ENCODE results near the gene EVI5L.

The EVI5L gene

DNA sequence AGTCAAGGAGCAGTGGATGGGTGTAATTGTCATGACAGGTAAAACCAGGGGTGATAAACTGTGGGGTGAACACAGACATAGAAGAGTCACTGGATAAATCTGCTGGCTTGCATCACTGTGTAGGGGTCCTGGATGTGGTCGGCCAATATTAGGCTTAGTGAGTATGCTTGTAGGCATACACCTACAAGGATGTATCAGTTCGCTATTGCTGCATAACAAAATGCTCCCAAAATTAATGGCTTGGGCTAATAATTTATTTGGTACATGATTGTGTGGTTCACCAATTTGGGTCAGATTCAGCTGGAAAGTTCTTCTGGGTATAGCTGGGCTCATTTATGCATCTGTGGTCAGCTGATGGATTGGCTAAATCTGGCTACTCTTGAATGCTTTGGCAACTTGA lies 11.2 kb upstream of the EVI5L start:
- DNase-seq (ENCODE audit: extremely low read depth, low read depth), result no peak
- TF ChIP-seq, protein P1, sequence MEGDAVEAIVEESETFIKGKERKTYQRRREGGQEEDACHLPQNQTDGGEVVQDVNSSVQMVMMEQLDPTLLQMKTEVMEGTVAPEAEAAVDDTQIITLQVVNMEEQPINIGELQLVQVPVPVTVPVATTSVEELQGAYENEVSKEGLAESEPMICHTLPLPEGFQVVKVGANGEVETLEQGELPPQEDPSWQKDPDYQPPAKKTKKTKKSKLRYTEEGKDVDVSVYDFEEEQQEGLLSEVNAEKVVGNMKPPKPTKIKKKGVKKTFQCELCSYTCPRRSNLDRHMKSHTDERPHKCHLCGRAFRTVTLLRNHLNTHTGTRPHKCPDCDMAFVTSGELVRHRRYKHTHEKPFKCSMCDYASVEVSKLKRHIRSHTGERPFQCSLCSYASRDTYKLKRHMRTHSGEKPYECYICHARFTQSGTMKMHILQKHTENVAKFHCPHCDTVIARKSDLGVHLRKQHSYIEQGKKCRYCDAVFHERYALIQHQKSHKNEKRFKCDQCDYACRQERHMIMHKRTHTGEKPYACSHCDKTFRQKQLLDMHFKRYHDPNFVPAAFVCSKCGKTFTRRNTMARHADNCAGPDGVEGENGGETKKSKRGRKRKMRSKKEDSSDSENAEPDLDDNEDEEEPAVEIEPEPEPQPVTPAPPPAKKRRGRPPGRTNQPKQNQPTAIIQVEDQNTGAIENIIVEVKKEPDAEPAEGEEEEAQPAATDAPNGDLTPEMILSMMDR (IDR thresholded peaks at IDR 0.05; ENCODE audit: low read depth, low read length), result no peak

DNA sequence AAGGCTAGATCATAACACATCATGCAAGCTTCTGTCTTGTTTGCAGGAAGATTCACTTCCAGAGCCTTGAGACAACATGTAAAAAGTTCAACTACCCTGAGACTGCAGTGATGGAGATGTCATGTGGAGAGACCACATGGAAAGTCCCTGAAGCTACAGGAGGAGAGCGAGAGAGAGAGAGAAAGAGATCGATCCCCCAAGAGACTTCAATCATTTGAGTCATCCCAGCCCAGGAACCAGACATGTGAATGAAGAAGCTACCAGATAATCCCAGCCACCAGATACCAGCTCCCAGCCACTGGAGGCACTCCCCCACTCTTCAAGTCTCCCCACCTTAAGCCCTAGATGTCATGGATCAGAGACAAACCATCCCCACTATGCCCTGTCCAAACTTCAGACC lies 10.7 kb upstream of the EVI5L start:
- TF ChIP-seq, protein P1 (IDR thresholded peaks at IDR 0.05; ENCODE audit: low read depth, low read length), result no peak
- no peak for DNase-seq (ENCODE audit: extremely low read depth, low read depth)

DNA sequence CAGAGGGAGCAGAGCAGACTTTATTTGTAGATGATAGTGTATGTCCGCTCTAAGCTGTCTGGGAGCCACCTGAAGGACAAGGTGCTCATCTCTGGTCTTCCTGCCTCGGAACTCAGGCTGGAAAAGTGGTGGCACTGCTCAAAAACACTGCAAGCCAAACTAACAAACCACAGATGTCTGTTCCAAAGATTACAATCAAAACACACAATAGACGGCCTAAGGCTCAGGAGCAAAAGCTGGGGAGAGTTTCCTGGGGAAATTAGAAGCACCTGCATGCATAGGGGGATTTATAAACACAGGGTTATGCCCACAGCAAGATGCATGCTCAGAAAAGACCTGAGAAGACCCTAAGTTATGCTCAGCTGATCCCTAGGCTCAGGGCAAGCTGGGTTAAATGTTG lies 9.4 kb upstream of the EVI5L start:
- TF ChIP-seq, protein P1 (IDR thresholded peaks at IDR 0.05; ENCODE audit: low read depth, low read length), result no peak
- DNase-seq (ENCODE audit: extremely low read depth, low read depth), result no peak

DNA sequence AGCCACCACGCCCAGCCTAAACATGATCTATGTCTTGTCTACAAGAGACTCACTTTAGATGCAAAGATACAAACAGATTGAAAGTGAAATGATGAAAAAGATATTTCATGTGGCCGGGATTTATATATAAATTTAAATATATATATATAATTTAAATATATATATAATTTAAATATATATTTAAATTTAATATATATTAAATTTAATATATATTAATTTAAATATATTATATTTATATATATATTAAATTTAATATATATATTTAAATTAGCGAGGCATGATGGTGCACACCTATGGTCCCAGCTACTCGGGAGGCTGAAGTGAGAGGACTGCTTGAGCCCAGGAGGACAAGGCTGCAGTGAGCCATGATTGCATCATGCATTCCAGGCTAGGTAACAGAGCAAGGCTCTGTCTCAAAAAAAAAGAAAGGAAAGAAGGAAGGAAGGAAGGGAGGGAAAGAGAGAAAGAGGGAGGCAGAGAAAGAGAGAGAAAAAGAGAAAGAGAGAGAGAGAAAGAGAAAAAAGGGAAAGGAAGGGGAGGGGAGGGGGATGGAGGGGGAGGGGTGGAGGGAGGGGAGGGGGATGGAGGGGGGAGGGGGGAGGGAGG lies 7.0 kb upstream of the EVI5L start:
- TF ChIP-seq, protein P1 (IDR thresholded peaks at IDR 0.05; ENCODE audit: low read depth, low read length), result no peak
- no peak for DNase-seq (ENCODE audit: extremely low read depth, low read depth)

DNA sequence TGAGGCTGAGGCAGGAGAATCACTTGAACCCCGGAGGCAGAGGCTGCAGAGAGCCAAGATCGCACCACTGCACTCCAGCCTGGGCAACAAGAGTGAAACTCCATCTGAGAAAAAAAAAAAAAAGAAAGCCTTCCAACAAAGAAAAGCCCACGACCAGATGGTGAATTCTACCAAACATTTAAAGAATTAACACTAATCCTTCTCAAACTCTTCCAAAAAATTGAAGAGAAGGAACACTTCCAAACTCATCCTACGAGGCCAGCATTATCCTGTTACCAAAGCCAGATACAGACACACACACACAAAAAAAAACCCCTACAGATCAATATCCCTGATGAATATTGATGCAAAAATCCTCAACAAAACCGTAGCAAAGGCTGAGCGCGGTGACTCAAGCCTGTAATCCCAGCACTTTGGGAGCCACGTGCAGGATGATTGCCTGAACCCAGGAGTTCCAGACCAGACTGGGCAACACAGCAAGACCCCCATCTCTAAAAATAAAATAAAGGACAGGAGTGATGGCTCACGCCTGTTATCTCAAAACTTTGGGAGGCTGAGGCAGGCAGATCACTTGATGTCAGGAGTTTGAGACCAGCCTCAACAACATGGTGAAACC lies 6.2 kb upstream of the EVI5L start:
- TF ChIP-seq, protein P1 (IDR thresholded peaks at IDR 0.05; ENCODE audit: low read depth, low read length), result no peak
- DNase-seq (ENCODE audit: extremely low read depth, low read depth), result no peak

DNA sequence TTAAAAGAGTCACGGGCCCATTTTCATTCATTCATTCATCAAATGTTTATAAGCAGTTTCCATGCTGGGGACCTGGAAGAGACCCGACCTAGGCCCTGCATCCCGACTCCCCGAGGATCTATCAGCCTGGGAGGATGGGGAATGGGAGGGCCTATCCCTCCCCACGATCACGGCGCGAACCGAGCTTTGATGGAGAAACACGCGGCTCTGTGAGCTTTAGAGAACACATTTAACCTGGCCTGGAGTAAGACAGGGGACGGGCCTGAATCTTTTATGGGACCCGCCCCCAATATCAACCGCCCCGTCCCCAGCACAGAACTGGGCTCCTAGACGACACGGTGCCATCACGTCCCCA lies 875 bp upstream of the EVI5L start:
- TF ChIP-seq, protein P1 (IDR thresholded peaks at IDR 0.05; ENCODE audit: low read depth, low read length), result no peak
- DNase-seq (ENCODE audit: extremely low read depth, low read depth), result no peak

DNA sequence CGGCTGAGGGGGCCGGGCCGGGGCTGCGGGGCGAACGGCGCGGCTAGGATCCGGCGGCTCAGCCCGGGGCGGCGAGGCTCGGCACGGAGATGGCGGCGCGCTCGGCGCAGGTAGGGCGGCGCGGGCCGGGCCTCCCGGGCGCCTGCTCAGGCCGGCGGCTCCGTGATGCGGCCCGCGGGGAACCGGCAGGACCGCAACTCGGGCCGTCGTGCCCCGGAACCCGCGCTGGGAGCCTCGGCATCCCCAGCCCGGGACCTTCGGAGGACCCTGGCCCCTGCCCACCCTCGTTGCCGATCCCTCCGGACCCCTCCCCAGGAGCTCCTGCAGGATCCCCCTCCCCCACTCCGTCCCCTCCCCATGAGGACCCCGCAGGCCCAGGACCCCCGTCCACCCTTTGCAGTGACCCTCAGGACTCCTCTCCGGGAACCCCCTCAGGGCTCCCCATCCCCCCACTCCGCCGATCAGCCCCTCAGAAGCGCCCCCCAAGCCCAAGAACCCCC lies 304 bp downstream of the EVI5L start:
- TF ChIP-seq, protein P1 (IDR thresholded peaks at IDR 0.05; ENCODE audit: low read depth, low read length), result no peak
- DNase-seq (ENCODE audit: extremely low read depth, low read depth), result no peak

Data from AG09319 (cell line).